ENCODE data around the gene GET4. TPM values are rescaled to one million over a fixed set of nuclear protein-coding genes. Genes with fewer than 3 reads are reported as not detected.

The GET4 gene
- total RNA-seq, 4 donors from 2014 or later: 18.4 to 34.8 (median 28.7) TPM

DNA sequence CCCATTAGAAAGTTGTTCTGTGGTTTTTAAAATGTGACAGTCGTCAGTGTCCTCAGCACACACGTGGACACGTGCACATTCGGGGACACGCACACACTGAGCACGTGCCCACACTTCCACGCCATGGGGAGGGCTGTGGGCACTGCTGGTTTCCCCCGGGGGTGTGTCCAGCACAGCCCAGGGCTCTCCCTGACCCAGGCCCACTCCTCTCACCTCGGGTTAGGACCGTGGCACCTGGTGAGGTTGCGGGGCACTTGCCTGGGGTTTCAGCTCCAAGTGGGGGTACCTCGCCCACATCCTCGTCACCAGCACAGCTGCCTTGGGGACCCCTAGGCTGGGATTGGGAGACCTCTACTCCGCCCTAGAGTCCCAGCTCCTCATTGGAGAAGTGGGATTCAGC lies 20.7 kb downstream of the GET4 start:
- H3K9me3 ChIP-seq: no peaks in the 10 kb centered on the region
- H3K4me1 ChIP-seq: peaks cover 0 to 28% (median 12%) of the 10 kb centered on the region in 3 donors
- no peaks in the 10 kb centered on the region for H3K27me3 ChIP-seq
- WGBS, 2 donors (ENCODE audit: low coverage in 1 of 2): 82% methylated on average over 3 of the region's 14 CpGs; no CpG with 5 or more reads in 1 of the 2 donors
- no peak for ATAC-seq
- H3K4me3 ChIP-seq: no peak overlapping the region
- H3K27ac ChIP-seq: peak overlapping the region in 2 of 4 donors; percentile 62 to 64
- no peak for TF ChIP-seq POLR2AphosphoS5 (IDR thresholded peaks at IDR 0.05)
- TF ChIP-seq, protein P1, sequence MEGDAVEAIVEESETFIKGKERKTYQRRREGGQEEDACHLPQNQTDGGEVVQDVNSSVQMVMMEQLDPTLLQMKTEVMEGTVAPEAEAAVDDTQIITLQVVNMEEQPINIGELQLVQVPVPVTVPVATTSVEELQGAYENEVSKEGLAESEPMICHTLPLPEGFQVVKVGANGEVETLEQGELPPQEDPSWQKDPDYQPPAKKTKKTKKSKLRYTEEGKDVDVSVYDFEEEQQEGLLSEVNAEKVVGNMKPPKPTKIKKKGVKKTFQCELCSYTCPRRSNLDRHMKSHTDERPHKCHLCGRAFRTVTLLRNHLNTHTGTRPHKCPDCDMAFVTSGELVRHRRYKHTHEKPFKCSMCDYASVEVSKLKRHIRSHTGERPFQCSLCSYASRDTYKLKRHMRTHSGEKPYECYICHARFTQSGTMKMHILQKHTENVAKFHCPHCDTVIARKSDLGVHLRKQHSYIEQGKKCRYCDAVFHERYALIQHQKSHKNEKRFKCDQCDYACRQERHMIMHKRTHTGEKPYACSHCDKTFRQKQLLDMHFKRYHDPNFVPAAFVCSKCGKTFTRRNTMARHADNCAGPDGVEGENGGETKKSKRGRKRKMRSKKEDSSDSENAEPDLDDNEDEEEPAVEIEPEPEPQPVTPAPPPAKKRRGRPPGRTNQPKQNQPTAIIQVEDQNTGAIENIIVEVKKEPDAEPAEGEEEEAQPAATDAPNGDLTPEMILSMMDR (IDR thresholded peaks at IDR 0.05): no peak
- TF ChIP-seq POLR2A (IDR thresholded peaks at IDR 0.05): no peak
- TF ChIP-seq EP300 (IDR thresholded peaks at IDR 0.05): no peak
- H3K36me3 ChIP-seq: peaks cover 0 to 82% of the 10 kb centered on the region in 2 donors

- H3K36me3 ChIP-seq: peaks cover 0 to 75% of the 10 kb centered on the region in 2 donors
- peak overlapping the region in 3 of 4 donors; percentile 54 to 64 (median 62) for H3K27ac ChIP-seq
- peak; percentile 31 for ATAC-seq
- no CpG with 5 or more reads among the region's 27 CpGs for WGBS, 2 donors (ENCODE audit: low coverage in 1 of 2)
- H3K9me3 ChIP-seq: no peaks in the 10 kb centered on the region
- H3K4me3 ChIP-seq: no peak overlapping the region
- no peak for TF ChIP-seq POLR2A (IDR thresholded peaks at IDR 0.05)
- no peak for TF ChIP-seq EP300 (IDR thresholded peaks at IDR 0.05)
- TF ChIP-seq POLR2AphosphoS5 (IDR thresholded peaks at IDR 0.05): no peak
- TF ChIP-seq, protein P1 (IDR thresholded peaks at IDR 0.05): no peak
- no peaks in the 10 kb centered on the region for H3K27me3 ChIP-seq
- peaks cover 0 to 28% (median 12%) of the 10 kb centered on the region in 3 donors for H3K4me1 ChIP-seq
Observed at GRCh38 chr7:897771-898376, 21.5 kb downstream of the GET4 start.

GRCh38 chr7:898460-898854 lies 22.1 kb downstream of the GET4 start:
- Histone ChIP-seq H3K9me3 (no peaks in the 10 kb centered on the region), H3K27ac (peak overlapping the region in 3 of 4 donors; percentile 54 to 64 (median 62)), H3K4me1 (peaks cover 0 to 28% (median 12%) of the 10 kb centered on the region in 3 donors), H3K36me3 (peaks cover 0 to 75% of the 10 kb centered on the region in 2 donors), H3K4me3 (no peak overlapping the region), H3K27me3 (no peaks in the 10 kb centered on the region)
- TF ChIP-seq POLR2A (IDR thresholded peaks at IDR 0.05) (no peak), POLR2AphosphoS5 (IDR thresholded peaks at IDR 0.05) (no peak), EP300 (IDR thresholded peaks at IDR 0.05) (no peak)
- TF ChIP-seq, protein P1 (IDR thresholded peaks at IDR 0.05): no peak
- no peak for ATAC-seq
- no CpG with 5 or more reads among the region's 18 CpGs for WGBS, 2 donors (ENCODE audit: low coverage in 1 of 2)

GRCh38 chr7:898855-899681 lies 22.7 kb downstream of the GET4 start:
- 73 to 94% methylated on average over 4 to 7 of the region's 54 CpGs for WGBS, 2 donors (ENCODE audit: low coverage in 1 of 2)
- H3K27me3 ChIP-seq: no peaks in the 10 kb centered on the region
- H3K27ac ChIP-seq: no peak overlapping the region

More at GRCh38 chr7:898855-899681, 22.7 kb downstream of the GET4 start:
- H3K4me1 ChIP-seq: peaks cover 0 to 28% (median 12%) of the 10 kb centered on the region in 3 donors
- ATAC-seq: no peak
- TF ChIP-seq, protein P1 (IDR thresholded peaks at IDR 0.05): no peak
- no peak overlapping the region for H3K4me3 ChIP-seq
- H3K9me3 ChIP-seq: no peaks in the 10 kb centered on the region
- H3K36me3 ChIP-seq: peaks cover 0 to 75% of the 10 kb centered on the region in 2 donors

All from gastroesophageal sphincter (tissue), 4 donors.